ENCODE data around the gene ABHD6.
A peak's percentile ranks its signal among the peaks of the same experiment; 100 is the strongest.
"Not testable (repeated sequence)": the region's sequence is repeated elsewhere in the genome, so short reads cannot be mapped to it uniquely, and the experiment has no call there.

Gene ABHD6

DNA sequence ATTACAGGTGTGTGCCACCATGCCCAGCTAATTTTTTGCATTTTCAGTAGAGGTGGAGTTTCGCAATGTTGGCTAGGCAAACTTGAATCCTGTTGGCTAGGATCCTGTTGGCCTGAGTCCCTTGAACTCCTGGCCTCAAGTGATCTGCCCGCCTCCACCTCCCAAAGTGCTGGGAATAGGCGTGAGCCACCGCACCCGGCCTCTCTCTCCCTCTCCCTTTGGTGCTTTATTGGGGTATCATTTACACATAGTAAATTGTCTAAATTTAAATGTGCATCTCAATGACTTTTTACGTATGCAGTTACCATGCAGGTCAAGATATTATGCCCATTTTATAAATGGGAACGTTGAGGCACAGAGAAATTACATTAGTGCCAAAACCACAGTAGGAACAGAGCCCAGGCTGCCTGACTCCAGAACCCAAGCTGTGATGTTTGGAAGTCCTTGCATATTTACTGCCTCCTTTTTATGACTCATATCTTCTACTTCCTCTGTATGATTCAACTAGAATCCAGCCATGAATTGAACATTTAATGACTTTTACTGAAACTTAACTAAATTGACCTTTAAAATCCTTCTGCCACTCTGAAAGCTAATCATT is 34.4 kb downstream of the ABHD6 start:
- H3K4me3 ChIP-seq (ENCODE audit: control insufficient read depth, low read depth, low read length): no peak overlapping the region
- peak; percentile 93 for DNase-seq (ENCODE audit: low read depth)
- TF ChIP-seq, protein P1, sequence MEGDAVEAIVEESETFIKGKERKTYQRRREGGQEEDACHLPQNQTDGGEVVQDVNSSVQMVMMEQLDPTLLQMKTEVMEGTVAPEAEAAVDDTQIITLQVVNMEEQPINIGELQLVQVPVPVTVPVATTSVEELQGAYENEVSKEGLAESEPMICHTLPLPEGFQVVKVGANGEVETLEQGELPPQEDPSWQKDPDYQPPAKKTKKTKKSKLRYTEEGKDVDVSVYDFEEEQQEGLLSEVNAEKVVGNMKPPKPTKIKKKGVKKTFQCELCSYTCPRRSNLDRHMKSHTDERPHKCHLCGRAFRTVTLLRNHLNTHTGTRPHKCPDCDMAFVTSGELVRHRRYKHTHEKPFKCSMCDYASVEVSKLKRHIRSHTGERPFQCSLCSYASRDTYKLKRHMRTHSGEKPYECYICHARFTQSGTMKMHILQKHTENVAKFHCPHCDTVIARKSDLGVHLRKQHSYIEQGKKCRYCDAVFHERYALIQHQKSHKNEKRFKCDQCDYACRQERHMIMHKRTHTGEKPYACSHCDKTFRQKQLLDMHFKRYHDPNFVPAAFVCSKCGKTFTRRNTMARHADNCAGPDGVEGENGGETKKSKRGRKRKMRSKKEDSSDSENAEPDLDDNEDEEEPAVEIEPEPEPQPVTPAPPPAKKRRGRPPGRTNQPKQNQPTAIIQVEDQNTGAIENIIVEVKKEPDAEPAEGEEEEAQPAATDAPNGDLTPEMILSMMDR (conservative IDR thresholded peaks at IDR 0.05; ENCODE audit: control insufficient read depth, insufficient read depth, low read depth, low read length): no peak

- no peak overlapping the region for H3K4me3 ChIP-seq (ENCODE audit: control insufficient read depth, low read depth, low read length)
- DNase-seq (ENCODE audit: low read depth): peak; percentile 45
- TF ChIP-seq, protein P1 (conservative IDR thresholded peaks at IDR 0.05; ENCODE audit: control insufficient read depth, insufficient read depth, low read depth, low read length): no peak
Observed at GRCh38 chr3:58272891-58273290, 35.3 kb downstream of the ABHD6 start.

GRCh38 chr3:58273362-58273761 is 35.8 kb downstream of the ABHD6 start:
- not testable (repeated sequence) for DNase-seq (ENCODE audit: low read depth); H3K4me3 ChIP-seq (ENCODE audit: control insufficient read depth, low read depth, low read length)

GRCh38 chr3:58274027-58274614 is 36.5 kb downstream of the ABHD6 start:
- TF ChIP-seq, protein P1 (conservative IDR thresholded peaks at IDR 0.05; ENCODE audit: control insufficient read depth, insufficient read depth, low read depth, low read length): no peak
- no peak overlapping the region for H3K4me3 ChIP-seq (ENCODE audit: control insufficient read depth, low read depth, low read length)
- no peak for DNase-seq (ENCODE audit: low read depth)

DNA sequence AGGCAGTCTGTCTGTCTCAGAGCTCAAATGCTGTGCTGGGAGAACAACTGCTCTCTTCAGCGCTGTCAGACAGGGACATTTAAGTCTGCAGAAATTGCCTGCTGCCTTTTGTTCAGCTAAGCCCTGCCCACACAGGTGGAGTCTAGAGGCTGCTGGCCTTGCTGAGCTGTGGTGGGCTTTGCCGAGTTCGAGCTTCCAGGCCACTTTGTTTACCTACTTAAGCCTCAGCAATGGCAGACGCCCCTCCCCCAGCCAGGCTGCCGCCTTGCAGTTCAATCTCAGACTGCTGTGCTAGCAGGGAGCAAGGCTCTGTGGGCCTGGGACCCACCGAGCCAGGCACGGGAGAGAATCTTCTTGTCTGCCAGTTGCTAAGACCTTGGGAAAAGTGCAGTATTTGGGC is 43.5 kb downstream of the ABHD6 start:
- H3K4me3 ChIP-seq (ENCODE audit: control insufficient read depth, low read depth, low read length): no peak overlapping the region
- DNase-seq (ENCODE audit: low read depth): no peak
- TF ChIP-seq, protein P1 (conservative IDR thresholded peaks at IDR 0.05; ENCODE audit: control insufficient read depth, insufficient read depth, low read depth, low read length): no peak

GRCh38 chr3:58285334-58285733 is 47.7 kb downstream of the ABHD6 start:
- no peak for DNase-seq (ENCODE audit: low read depth)
- H3K4me3 ChIP-seq (ENCODE audit: control insufficient read depth, low read depth, low read length): no peak overlapping the region
- TF ChIP-seq, protein P1 (conservative IDR thresholded peaks at IDR 0.05; ENCODE audit: control insufficient read depth, insufficient read depth, low read depth, low read length): no peak

GRCh38 chr3:58287354-58287753 is 49.8 kb downstream of the ABHD6 start:
- no peak for DNase-seq (ENCODE audit: low read depth)
- TF ChIP-seq, protein P1 (conservative IDR thresholded peaks at IDR 0.05; ENCODE audit: control insufficient read depth, insufficient read depth, low read depth, low read length): no peak

More at GRCh38 chr3:58287354-58287753, 49.8 kb downstream of the ABHD6 start:
- no peak overlapping the region for H3K4me3 ChIP-seq (ENCODE audit: control insufficient read depth, low read depth, low read length)
